ENCODE results near the gene SLC10A3. TPM values are rescaled to one million over a fixed set of nuclear protein-coding genes. Genes with fewer than 3 reads are reported as not detected.

The SLC10A3 gene
- total and polyA plus RNA-seq, 2 of the 13 experiments (the other 11 are each of a cell fraction or from before 2014, with no cell fraction given): 10.1 to 11.5 TPM

DNA sequence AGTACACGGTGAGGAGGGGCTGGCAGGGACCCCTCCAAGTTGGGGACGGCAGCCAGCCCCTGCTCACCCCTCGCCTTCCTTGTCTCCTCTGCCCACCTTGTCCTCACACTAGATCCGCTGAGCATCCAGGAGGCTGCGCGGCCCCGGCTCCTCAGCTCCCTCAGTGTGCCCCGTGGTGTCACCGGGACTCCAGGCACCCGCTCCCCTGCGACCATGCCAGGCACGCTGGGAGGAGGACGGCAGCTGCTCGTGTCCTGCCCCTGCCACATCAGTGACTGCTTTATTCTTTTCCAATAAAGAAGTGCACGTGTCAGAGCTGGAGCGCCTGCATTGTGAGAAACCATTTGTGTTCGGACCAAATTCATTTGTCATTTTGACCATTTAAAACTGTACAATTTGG lies 40.1 kb downstream of the SLC10A3 start:
- 98% methylated on average over 8 of the region's 17 CpGs for WGBS (ENCODE audit: low lambda C conversion rate)
- no peak for DNase-seq (ENCODE audit: low spot score)
- BruUV-seq (replicated peaks): no TSS peak

DNA sequence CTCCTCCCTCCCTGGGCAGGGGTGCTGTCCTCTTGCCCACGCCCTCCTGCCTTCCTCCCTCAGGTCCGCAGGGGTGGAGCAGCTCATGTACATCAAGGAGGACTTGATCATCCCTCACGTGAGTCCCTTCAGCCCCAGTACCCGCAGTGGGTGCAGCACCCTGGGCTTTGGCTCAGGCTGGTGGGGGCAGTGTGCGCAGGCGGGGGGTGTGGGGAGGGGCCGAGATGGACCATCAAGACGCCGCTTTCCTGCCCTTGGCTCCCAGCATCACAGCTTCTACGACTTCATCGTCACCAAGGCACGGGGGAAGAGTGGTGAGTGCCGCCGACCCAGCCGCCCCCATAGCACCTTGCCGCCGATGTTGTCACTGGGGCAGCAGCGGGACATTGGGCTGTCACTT lies 40.8 kb downstream of the SLC10A3 start:
- H2AFZ ChIP-seq (ENCODE audit: low read length): no peak overlapping the region
- FAIRE-seq (no peak), DNase-seq (ENCODE audit: low spot score) (no peak), ATAC-seq (no peak)
- TF ChIP-seq, protein P1, sequence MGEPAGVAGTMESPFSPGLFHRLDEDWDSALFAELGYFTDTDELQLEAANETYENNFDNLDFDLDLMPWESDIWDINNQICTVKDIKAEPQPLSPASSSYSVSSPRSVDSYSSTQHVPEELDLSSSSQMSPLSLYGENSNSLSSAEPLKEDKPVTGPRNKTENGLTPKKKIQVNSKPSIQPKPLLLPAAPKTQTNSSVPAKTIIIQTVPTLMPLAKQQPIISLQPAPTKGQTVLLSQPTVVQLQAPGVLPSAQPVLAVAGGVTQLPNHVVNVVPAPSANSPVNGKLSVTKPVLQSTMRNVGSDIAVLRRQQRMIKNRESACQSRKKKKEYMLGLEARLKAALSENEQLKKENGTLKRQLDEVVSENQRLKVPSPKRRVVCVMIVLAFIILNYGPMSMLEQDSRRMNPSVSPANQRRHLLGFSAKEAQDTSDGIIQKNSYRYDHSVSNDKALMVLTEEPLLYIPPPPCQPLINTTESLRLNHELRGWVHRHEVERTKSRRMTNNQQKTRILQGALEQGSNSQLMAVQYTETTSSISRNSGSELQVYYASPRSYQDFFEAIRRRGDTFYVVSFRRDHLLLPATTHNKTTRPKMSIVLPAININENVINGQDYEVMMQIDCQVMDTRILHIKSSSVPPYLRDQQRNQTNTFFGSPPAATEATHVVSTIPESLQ (CRISPR knock-in tag; conservative IDR thresholded peaks at IDR 0.05): no peak
- no peak for TF ChIP-seq ZNF446 (CRISPR knock-in tag; IDR thresholded peaks at IDR 0.05)
- no peak for TF ChIP-seq ARNTL (CRISPR knock-in tag; IDR thresholded peaks at IDR 0.05)
- H3K9ac ChIP-seq (ENCODE audit: insufficient read depth, low read depth, low read length): no peak overlapping the region
- no peak overlapping the region for H3K4me2 ChIP-seq (ENCODE audit: low read depth, low read length)
- no peaks in the 10 kb centered on the region; a peak in 1 of 5 replicates for H3K36me3 ChIP-seq (replicated peaks in 1 of 2; ENCODE audit: control insufficient read depth in 1 of 2, insufficient read depth in 2 of 2, low read length in 2 of 2)
- POLR2A ChIA-PET: no interaction called here
- WGBS (ENCODE audit: low lambda C conversion rate): 97% methylated on average over 6 of the region's 18 CpGs
- in situ Hi-C loops (cut with HindIII; ENCODE audit: extremely low pct_ligation_motif_present, low pct_unique_long_range_greater_than_20kb): no loop called here
- CTCF ChIA-PET (ENCODE audit: low intra/inter-chr PET ratio, low total read pairs): no interaction called here
- H3K27ac ChIP-seq (ENCODE audit: extremely low read length, insufficient read depth, low read length): no peak overlapping the region
- H3K27me3 ChIP-seq (ENCODE audit: control insufficient read depth in 1 of 2, insufficient read depth in 2 of 2, low read length in 2 of 2): no peaks in the 10 kb centered on the region
- intact Hi-C loops (cut with micrococcal nuclease; ENCODE audit: unreplicated experiment): no loop called here
- H3K9me3 ChIP-seq (ENCODE audit: low read length): no peaks in the 10 kb centered on the region
- peaks cover 2% of the 10 kb centered on the region for H3K79me2 ChIP-seq (ENCODE audit: insufficient read depth, low read length)
- H4K20me1 ChIP-seq (ENCODE audit: insufficient read depth, low read length): no peaks in the 10 kb centered on the region
- no TSS peak for BruUV-seq (replicated peaks)
- no peak overlapping the region for H3K4me3 ChIP-seq (replicated peaks in 1 of 3; ENCODE audit: insufficient read depth in 1 of 3, low read depth in 2 of 3, low read length in 3 of 3)
- peaks cover 10% of the 10 kb centered on the region for H3K4me1 ChIP-seq (ENCODE audit: insufficient read depth, low read length)

More for the DNA sequence above, 40.1 kb downstream of the SLC10A3 start:
- Histone ChIP-seq H3K4me1 (ENCODE audit: insufficient read depth, low read length) (peaks cover 3% of the 10 kb centered on the region), H3K9me3 (ENCODE audit: low read length) (no peaks in the 10 kb centered on the region), H3K27me3 (ENCODE audit: control insufficient read depth in 1 of 2, insufficient read depth in 2 of 2, low read length in 2 of 2) (no peaks in the 10 kb centered on the region), H3K36me3 (replicated peaks in 1 of 2; ENCODE audit: control insufficient read depth in 1 of 2, insufficient read depth in 2 of 2, low read length in 2 of 2) (no peaks in the 10 kb centered on the region; a peak in 1 of 5 replicates), H3K4me2 (ENCODE audit: low read depth, low read length) (no peak overlapping the region), H3K79me2 (ENCODE audit: insufficient read depth, low read length) (no peaks in the 10 kb centered on the region), H3K9ac (ENCODE audit: insufficient read depth, low read depth, low read length) (no peak overlapping the region), H3K27ac (ENCODE audit: extremely low read length, insufficient read depth, low read length) (no peak overlapping the region), H4K20me1 (ENCODE audit: insufficient read depth, low read length) (no peaks in the 10 kb centered on the region), H3K4me3 (replicated peaks in 1 of 3; ENCODE audit: insufficient read depth in 1 of 3, low read depth in 2 of 3, low read length in 3 of 3) (no peak overlapping the region), H2AFZ (ENCODE audit: low read length) (no peak overlapping the region)
- FAIRE-seq (no peak), ATAC-seq (no peak)
- intact Hi-C loops (cut with micrococcal nuclease; ENCODE audit: unreplicated experiment): no loop called here
- TF ChIP-seq ZBTB7A (CRISPR knock-in tag; IDR thresholded peaks at IDR 0.05) (no peak), GLI4 (CRISPR knock-in tag; IDR thresholded peaks at IDR 0.05; ENCODE audit: borderline replicate concordance) (no peak)
- in situ Hi-C loops (cut with HindIII; ENCODE audit: extremely low pct_ligation_motif_present, low pct_unique_long_range_greater_than_20kb): no loop called here
- ChIA-PET POLR2A (no interaction called here), CTCF (ENCODE audit: low intra/inter-chr PET ratio, low total read pairs) (no interaction called here)

Data from HepG2 (cell line).